ENCODE measurements around the gene MRPL3.

GRCh38 chr3:131447349-131447748 is 55.4 kb downstream of the MRPL3 start:
- no peak for TF ChIP-seq CTCF (conservative IDR thresholded peaks at IDR 0.05; ENCODE audit: low read length)
- no peak for TF ChIP-seq EZH2phosphoT487 (IDR thresholded peaks at IDR 0.05; ENCODE audit: borderline replicate concordance)
